SJCRH30 (cell line): ENCODE results near the gene KCNMA1. TPM values are rescaled to one million over a fixed set of nuclear protein-coding genes. Genes with fewer than 3 reads are reported as not detected.

ENCODE experiments used
- DNase-seq, 2 experiments: peaks; one replicate each; pipeline ENCODE4 v3.0.0-alpha.2; 2015 to 2020
- H3K27ac ChIP-seq: fragments of 250-450 bp; sonication (Bioruptor Pico); 2 replicates; pipeline ENCODE4 v1.5.1; 2020; ENCODE audit warnings: mild to moderate bottlenecking, moderate library complexity
- H3K27me3 ChIP-seq: fragments of 250-450 bp; sonication (Bioruptor Pico); 2 replicates; pipeline ENCODE4 v1.5.1; 2020; ENCODE audit warnings: mild to moderate bottlenecking, moderate library complexity
- H3K36me3 ChIP-seq: fragments of 250-450 bp; sonication (Bioruptor Pico); 2 replicates; pipeline ENCODE4 v1.5.1; 2020; ENCODE audit warnings: mild to moderate bottlenecking, moderate library complexity
- H3K4me1 ChIP-seq: fragments of 250-450 bp; sonication (Bioruptor Pico); 2 replicates; pipeline ENCODE4 v1.5.1; 2020; ENCODE audit warnings: mild to moderate bottlenecking, moderate library complexity
- H3K4me3 ChIP-seq: fragments of 250-450 bp; sonication (Bioruptor Pico); 2 replicates; pipeline ENCODE4 v1.5.1; 2020; ENCODE audit warnings: mild to moderate bottlenecking, moderate library complexity
- H3K9me3 ChIP-seq: fragments of 250-450 bp; sonication (Bioruptor Pico); replicated peaks from 2 replicates; pipeline ENCODE4 v1.5.1; 2020; ENCODE audit warnings: mild to moderate bottlenecking, moderate library complexity
- total RNA-seq: library from RNA; depleted of rRNA; stranded (reverse); fragments of >200 nt; shearing (Covaris generic); gene quantifications from 2 replicates; pipeline ENCODE4 v1.2.3, GENCODE V29; 2014

KCNMA1 gene
- total RNA-seq, 1 experiment from 2014 or later, result 0.69 TPM

DNA sequence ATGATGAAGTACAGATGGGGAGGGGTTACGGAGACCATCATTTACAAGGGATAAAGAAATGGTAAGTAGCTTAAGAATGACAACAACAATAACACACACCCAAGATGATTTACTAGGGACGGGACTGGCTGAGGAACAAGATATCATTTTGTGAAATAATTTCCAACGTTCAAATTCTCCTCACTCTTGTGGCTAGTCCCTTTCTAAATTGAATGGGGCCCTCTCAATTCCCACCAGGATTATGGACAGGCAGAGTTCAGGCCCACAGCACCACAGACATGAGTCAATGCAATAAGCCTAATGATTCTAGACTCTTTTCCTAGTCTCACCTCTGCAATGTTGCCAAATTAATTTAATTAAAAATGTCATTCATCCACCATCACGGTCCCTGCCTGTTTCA, 448.1 kb downstream of the KCNMA1 start:
- H3K4me1 ChIP-seq, result no peaks in the 10 kb centered on the region; the same call in 1 of the 2 replicates

DNA sequence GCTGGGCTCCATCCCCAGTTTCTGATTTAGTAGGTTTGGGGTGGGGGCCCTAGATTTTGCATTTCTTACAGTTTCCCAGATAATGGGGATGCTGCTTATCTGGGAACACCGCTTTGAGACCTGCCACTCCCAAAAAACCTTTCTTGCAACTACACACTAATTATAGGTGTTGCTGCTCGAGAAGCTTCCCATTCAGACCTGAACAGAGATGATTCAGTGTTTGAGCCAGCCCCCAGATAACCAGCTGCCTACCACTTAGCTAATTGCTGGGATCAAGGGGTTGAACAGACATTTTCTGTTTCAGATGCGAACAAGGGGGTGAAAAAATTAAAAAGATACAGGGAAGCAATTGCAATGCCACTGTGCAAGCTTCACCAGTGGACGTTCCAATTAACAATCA, 448.5 kb downstream of the KCNMA1 start:
- no peaks in the 10 kb centered on the region for H3K9me3 ChIP-seq
- H3K4me1 ChIP-seq, result no peaks in the 10 kb centered on the region; the same call in 1 of the 2 replicates
- H3K4me3 ChIP-seq, result no peak overlapping the region
- H3K27ac ChIP-seq, result no peak overlapping the region
- no peaks in the 10 kb centered on the region for H3K36me3 ChIP-seq
- 0 out of 2 replicates have a peak, but pooled peaks cover 4% of the 10 kb centered on the region for H3K27me3 ChIP-seq
- no peak for DNase-seq

More for the DNA sequence above, 448.1 kb downstream of the KCNMA1 start:
- Histone ChIP-seq H3K9me3 (no peaks in the 10 kb centered on the region), H3K4me3 (no peak overlapping the region), H3K36me3 (no peaks in the 10 kb centered on the region), H3K27me3 (0 out of 2 replicates have a peak, but pooled peaks cover 4% of the 10 kb centered on the region), H3K27ac (no peak overlapping the region)
- DNase-seq, result no peak

DNA sequence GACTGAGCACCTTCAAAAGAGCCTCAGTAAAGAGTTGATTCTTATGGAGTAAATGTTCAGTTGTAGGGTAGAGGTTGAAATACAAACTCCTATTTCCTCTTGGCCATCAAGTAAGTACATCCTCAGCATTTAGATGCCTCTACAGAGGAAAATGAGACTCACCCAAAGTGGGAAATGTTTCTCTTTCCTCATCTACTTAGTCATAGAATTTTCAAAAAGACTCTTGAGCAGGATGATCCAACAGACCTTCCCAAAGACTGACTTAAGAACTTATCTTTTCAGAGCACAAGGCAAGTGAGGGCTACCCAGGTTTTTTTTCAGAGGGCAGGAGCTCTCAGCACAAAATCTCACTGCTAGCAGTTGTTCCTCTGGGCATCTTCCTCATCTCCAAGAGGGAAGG, 449.1 kb downstream of the KCNMA1 start:
- Histone ChIP-seq H3K4me3 (no peak overlapping the region), H3K4me1 (no peaks in the 10 kb centered on the region; the same call in 1 of the 2 replicates), H3K9me3 (no peaks in the 10 kb centered on the region), H3K27ac (no peak overlapping the region), H3K27me3 (0 out of 2 replicates have a peak, but pooled peaks cover 4% of the 10 kb centered on the region), H3K36me3 (no peaks in the 10 kb centered on the region)
- DNase-seq, result no peak

DNA sequence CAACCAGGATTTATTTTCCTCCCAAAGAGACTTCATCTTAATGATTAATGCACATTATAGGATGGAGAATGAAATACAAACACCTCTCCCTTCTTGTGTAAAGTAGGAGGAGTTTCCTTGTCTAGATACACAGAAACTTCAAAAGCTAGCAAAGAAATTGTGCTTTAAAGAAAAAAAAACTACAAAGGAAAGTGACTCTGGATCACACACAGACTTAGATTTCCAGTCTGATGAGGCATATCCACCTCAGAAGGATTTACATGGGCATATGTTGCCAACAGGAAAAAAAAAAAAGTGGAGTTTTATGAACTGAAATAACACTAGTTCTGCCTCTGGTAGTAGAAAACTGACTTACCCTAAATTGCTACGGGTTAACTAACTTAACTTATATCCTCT, 449.6 kb downstream of the KCNMA1 start:
- no peak overlapping the region for H3K27ac ChIP-seq
- no peaks in the 10 kb centered on the region; the same call in 1 of the 2 replicates for H3K4me1 ChIP-seq
- DNase-seq, result no peak
- H3K36me3 ChIP-seq, result no peaks in the 10 kb centered on the region
- H3K4me3 ChIP-seq, result no peak overlapping the region
- H3K27me3 ChIP-seq, result 0 out of 2 replicates have a peak, but pooled peaks cover 4% of the 10 kb centered on the region
- H3K9me3 ChIP-seq, result no peaks in the 10 kb centered on the region

DNA sequence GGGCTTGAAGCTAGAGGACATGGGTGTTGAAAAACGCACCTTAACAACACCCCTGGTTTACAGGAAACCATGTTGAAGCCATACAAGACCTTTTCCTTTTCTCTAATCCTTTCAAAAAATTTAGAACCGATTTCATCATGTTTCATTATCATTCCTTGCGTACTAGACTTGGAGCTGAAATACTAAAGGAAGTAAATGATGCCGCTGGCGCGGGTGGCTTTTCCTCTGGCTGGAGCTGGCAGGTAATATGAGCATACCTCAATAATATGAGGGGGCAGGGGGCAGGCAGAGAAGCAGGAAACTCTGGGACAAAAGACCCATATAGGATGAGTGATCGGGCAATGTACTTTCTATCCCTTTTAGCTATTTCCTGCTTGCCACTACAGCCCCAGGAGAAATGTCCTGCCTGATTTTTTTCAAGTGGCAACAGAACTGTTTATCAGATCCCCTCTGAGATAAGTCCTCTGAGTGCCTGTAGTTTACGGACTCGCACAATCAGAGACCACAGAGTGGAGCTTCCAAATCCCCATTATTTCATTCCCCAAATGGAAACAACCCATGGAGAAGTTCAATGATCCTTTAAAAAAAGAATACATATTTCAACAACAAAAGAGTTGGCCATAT, 450.1 kb downstream of the KCNMA1 start:
- Histone ChIP-seq H3K4me1 (no peaks in the 10 kb centered on the region; the same call in 1 of the 2 replicates), H3K9me3 (no peaks in the 10 kb centered on the region), H3K27ac (no peak overlapping the region), H3K36me3 (no peaks in the 10 kb centered on the region), H3K27me3 (0 out of 2 replicates have a peak, but pooled peaks cover 4% of the 10 kb centered on the region), H3K4me3 (no peak overlapping the region)
- DNase-seq, result peak in 1 of 2 experiments; percentile 16

DNA sequence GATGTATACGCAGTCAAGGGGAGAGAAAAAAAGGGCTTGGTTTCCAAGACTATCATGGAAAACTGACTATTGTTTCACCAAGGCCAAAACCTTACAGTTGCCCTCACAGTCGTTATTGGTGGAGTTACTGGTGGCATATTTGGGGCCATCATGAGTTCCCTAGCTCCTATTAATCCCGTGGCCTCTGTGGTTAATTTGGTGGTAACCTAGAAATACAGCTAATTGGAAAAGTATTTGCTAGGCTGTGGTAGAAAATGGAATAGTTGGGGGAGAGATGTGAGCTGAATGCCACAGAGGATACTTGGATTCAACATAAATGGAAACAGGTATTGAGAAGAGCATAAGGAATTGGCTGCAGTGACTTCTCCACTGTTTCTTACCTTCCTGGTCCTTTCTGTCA, 450.7 kb downstream of the KCNMA1 start:
- no peaks in the 10 kb centered on the region for H3K9me3 ChIP-seq
- no peak for DNase-seq
- no peak overlapping the region for H3K27ac ChIP-seq
- H3K4me1 ChIP-seq, result no peaks in the 10 kb centered on the region; the same call in 1 of the 2 replicates
- H3K27me3 ChIP-seq, result 0 out of 2 replicates have a peak, but pooled peaks cover 4% of the 10 kb centered on the region
- no peaks in the 10 kb centered on the region for H3K36me3 ChIP-seq
- no peak overlapping the region for H3K4me3 ChIP-seq

DNA sequence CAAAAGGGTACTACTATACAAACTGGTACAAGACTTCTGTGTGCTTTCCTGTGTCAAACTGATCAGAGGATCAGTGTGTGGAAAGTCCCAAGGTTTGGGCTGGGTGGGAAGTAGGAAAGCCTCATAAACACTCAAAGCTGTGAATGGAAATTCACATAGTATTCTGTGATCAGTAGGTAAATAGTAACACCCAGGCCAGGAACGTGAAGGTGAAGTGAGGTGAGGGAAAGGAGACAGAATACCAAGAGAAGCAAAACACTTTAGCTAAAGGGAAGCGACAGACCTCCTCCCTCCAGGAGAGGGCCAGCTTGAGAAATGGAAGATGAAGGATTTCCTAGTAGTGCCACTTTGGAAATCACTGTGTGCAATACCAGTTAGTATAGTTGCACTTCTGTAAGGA, 451.9 kb downstream of the KCNMA1 start:
- H3K4me3 ChIP-seq, result no peak overlapping the region
- DNase-seq, result no peak
- 0 out of 2 replicates have a peak, but pooled peaks cover 6% of the 10 kb centered on the region for H3K27me3 ChIP-seq
- no peaks in the 10 kb centered on the region for H3K36me3 ChIP-seq
- H3K27ac ChIP-seq, result no peak overlapping the region
- H3K4me1 ChIP-seq, result no peaks in the 10 kb centered on the region; the same call in 1 of the 2 replicates
- H3K9me3 ChIP-seq, result no peaks in the 10 kb centered on the region

DNA sequence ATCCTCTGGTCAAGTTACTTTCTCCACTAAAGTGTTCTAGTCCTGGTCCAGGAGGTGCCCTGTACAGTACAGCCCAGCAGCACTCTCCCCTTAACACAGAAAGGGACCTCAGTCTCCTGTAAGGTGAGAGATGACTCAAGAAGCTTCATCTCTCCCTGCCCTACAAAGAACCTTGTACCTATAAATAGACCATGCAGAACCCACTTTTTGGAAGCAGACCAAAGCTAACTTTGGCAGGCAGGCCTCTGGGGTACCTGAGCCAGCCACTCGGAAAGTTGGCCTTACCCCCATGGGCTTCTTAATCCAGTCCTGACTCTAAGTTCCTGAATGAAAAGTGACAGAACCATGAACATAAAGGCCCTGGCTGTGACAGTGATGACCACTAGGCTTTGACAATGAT, 454.8 kb downstream of the KCNMA1 start:
- H3K4me1 ChIP-seq, result no peaks in the 10 kb centered on the region; the same call in 1 of the 2 replicates
- no peak for DNase-seq
- H3K27ac ChIP-seq, result no peak overlapping the region
- no peaks in the 10 kb centered on the region for H3K9me3 ChIP-seq
- no peak overlapping the region for H3K4me3 ChIP-seq
- H3K27me3 ChIP-seq, result 0 out of 2 replicates have a peak, but pooled peaks cover 6% of the 10 kb centered on the region
- H3K36me3 ChIP-seq, result no peaks in the 10 kb centered on the region

DNA sequence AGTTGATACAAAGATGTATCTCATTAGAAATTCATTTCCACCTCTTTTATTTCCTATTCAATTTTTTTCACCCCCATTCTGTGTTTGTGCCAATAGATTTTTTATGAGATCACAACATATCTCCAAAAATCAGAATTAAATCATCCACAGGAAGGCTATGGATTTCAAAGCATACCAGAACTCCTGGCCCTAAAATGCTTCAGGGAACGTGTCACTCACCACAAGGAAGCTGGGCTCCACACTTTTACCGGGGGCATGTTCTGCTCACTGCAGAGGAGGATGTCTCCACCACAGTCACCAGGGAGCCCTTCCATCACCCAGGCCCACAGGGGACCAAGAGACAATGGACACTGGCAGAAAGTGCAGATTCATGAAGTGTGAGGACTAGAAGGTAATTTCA, 456.8 kb downstream of the KCNMA1 start:
- Histone ChIP-seq H3K27ac (no peak overlapping the region), H3K27me3 (0 out of 2 replicates have a peak, but pooled peaks cover 4% of the 10 kb centered on the region), H3K4me1 (no peaks in the 10 kb centered on the region), H3K9me3 (no peaks in the 10 kb centered on the region), H3K4me3 (no peak overlapping the region), H3K36me3 (no peaks in the 10 kb centered on the region)
- no peak for DNase-seq

DNA sequence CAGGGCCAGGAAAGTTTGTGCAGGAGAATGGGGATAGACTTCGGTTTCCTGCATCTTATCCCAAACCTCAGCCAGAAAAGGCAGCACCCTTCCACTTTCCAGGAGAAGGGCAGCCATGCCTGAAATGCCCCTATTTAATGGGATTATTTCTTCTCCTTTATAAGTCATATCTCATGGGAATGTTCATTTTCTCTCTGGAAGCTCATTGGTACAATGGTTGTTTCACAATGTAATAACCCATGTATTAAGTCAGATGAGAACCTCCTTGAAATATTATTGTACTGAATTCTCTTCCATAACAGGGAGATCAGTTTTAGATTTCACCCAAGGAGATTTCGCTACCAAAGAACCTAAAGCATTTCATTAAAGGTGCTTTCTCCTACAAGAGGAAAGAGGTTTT, 457.5 kb downstream of the KCNMA1 start:
- Histone ChIP-seq H3K27ac (no peak overlapping the region), H3K9me3 (no peaks in the 10 kb centered on the region), H3K36me3 (no peaks in the 10 kb centered on the region), H3K4me1 (no peaks in the 10 kb centered on the region), H3K4me3 (no peak overlapping the region), H3K27me3 (0 out of 2 replicates have a peak, but pooled peaks cover 2% of the 10 kb centered on the region)
- DNase-seq, result no peak

DNA sequence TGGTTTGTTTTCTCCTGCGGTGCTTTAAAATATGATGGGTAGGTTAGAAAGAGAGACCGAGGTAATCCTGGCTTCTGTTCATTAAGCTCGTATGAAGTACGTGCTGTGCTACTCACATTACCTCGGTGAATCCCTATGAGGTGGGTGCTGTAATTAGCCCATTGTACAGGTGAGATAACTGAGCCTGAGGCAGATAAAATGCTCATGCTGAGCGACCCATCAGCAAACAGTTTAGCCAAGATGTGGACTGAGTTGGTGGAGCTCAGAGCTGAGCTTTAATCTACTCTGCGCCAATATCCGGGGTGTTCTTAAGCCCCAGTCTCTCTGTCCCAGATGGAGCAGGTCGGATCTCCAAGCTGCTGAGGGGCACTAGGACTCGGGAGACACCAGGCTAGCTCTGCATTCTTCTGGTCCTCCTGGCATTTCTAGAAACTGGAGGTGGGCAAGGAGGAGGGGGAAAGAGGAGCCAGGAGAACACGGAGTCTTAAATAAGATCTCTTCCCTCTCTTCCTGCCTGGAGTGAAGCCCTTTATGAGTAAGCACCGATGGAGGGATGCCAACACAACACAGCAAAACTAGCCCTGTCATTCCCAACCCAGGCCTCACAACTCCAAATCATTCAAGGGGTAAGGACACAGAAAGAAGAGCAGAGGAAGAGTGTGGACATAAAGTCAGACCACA, 458.5 kb downstream of the KCNMA1 start:
- Histone ChIP-seq H3K36me3 (no peaks in the 10 kb centered on the region), H3K4me1 (no peaks in the 10 kb centered on the region), H3K4me3 (no peak overlapping the region), H3K27ac (no peak overlapping the region), H3K27me3 (0 out of 2 replicates have a peak, but pooled peaks cover 2% of the 10 kb centered on the region), H3K9me3 (no peaks in the 10 kb centered on the region)
- no peak for DNase-seq

DNA sequence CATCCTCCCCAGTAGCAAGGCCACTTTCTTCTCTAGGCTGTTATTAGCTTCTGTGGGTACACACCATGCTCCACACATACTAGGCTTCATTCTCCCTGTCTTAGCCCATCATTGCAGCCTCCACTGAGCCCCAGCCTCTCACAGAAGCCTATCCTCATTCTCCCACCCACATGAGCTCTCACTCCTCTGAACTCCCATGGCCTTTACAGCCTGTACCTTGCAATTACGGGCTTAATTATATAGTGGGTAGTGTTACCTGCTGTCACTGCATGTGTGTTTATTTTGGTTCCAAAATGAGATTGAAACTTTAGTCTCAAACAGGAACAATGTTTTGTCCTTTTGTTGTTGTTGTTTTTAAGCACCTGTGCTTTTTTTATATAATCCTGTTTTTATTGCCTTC, 460.0 kb downstream of the KCNMA1 start:
- DNase-seq, result no peak
- H3K36me3 ChIP-seq, result no peaks in the 10 kb centered on the region
- H3K4me1 ChIP-seq, result no peaks in the 10 kb centered on the region
- H3K27me3 ChIP-seq, result 0 out of 2 replicates have a peak, but pooled peaks cover 2% of the 10 kb centered on the region
- no peak overlapping the region for H3K4me3 ChIP-seq
- no peak overlapping the region for H3K27ac ChIP-seq
- H3K9me3 ChIP-seq, result no peaks in the 10 kb centered on the region

DNA sequence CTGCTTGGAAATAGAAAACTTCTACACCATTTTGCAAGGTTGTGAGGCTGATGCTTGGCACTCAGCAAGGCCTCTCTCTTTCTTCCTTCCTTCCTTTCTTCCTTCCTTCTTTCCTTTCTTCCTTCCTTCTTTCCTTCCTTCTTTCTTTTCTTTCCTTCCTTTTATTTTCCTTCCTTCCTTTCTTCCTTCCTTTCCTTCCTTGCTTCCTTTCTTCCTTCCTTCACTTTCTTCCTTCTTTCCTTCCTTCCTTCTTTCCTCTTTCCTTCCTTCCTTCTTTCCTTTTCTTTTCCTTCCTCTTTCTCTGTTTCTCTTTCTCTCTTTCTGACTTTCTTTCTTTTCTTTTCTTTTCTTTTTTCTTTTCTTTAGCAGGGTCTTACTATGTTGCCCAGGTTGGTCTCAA, 460.4 kb downstream of the KCNMA1 start:
- no peak for DNase-seq
- H3K4me3 ChIP-seq, result no peak overlapping the region
- H3K4me1 ChIP-seq, result no peaks in the 10 kb centered on the region
- H3K27me3 ChIP-seq, result 0 out of 2 replicates have a peak, but pooled peaks cover 2% of the 10 kb centered on the region
- H3K36me3 ChIP-seq, result no peaks in the 10 kb centered on the region
- no peak overlapping the region for H3K27ac ChIP-seq
- H3K9me3 ChIP-seq, result no peaks in the 10 kb centered on the region

DNA sequence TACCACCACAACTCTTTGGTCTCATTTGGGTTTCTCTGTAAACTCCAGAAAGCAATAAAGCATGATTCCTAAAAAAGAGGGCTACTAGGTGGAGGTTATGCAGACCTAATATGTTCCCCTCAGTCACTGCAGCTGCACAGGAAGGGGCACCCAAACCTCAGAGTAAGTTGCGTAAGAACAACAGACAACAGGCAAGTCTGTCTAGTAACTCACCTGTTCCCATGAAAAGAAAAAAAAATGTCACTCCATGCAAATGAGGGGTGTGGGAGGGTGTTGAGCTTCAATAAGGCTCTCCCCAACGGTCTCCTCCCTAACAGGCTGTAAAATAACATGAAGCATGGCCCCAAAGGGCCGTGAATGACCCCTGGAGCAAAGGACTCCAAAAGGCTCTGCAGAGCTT, 461.4 kb downstream of the KCNMA1 start:
- DNase-seq, result no peak
- no peaks in the 10 kb centered on the region for H3K27me3 ChIP-seq
- no peaks in the 10 kb centered on the region for H3K4me1 ChIP-seq
- H3K4me3 ChIP-seq, result no peak overlapping the region
- no peaks in the 10 kb centered on the region for H3K9me3 ChIP-seq
- no peak overlapping the region for H3K27ac ChIP-seq
- H3K36me3 ChIP-seq, result no peaks in the 10 kb centered on the region

DNA sequence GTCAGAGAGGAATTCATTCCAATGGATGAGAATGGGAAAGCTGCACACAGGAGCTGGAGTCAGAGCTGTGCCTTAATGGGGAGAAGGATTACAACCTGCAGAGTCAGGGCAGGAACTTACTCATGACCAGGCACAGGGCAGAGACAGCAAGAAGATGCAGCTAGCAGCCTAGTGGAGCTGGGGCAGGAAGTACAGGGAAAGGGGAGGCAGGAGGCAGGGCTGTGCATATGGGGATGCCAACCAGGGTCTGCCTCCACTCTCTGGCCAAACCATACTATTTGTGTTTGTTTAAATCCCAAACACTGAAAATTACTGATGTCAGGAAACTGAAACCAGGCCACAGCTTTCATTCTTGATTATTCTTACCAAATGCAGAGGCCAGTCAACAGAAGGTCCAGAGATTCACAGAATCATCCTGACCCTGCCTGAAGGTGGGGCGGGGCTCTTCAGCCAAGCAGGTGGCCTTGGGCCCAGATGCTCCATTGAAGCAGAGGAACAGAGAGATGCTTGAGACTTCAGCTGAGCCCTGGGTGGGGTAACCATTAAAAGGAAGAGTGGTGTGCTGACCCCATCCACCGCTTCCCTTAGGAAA, 461.9 kb downstream of the KCNMA1 start:
- Histone ChIP-seq H3K9me3 (no peaks in the 10 kb centered on the region), H3K4me3 (no peak overlapping the region), H3K27me3 (no peaks in the 10 kb centered on the region), H3K4me1 (no peaks in the 10 kb centered on the region), H3K27ac (no peak overlapping the region), H3K36me3 (no peaks in the 10 kb centered on the region)
- no peak for DNase-seq
